Smooth muscle cell (in vitro differentiated cells): ENCODE results near the gene CRAMP1. TPM values are rescaled to one million over a fixed set of nuclear protein-coding genes. Genes with fewer than 3 reads are reported as not detected.

Source experiments
- DNase-seq: peaks from one replicate; lab custom pipeline; 2025; ENCODE audit not compliant: unreplicated experiment; lab: John Stamatoyannopoulos, UW
- H2AFZ ChIP-seq: fragments of 200-600 bp; sonication (generic); 2 replicates; pipeline ENCODE4 v1.6.0; 2016; ENCODE audit warnings: antibody characterized with exemption, low read depth, mild to moderate bottlenecking
- H3F3A ChIP-seq: fragments of 200-600 bp; sonication (generic); 2 replicates; pipeline ENCODE4 v1.6.0; 2017; ENCODE audit warnings: antibody characterized with exemption, low read depth
- H3K27ac ChIP-seq: fragments of 200-600 bp; sonication (generic); 2 replicates; pipeline ENCODE4 v1.5.1; 2016; ENCODE audit warnings: low read depth, mild to moderate bottlenecking
- H3K27me3 ChIP-seq: fragments of 200-600 bp; sonication (generic); 2 replicates; pipeline ENCODE4 v1.6.1; 2016; ENCODE audit warnings: low read depth, mild to moderate bottlenecking
- H3K36me3 ChIP-seq: fragments of 200-600 bp; sonication (generic); 2 replicates; pipeline ENCODE4 v1.5.1; 2016; ENCODE audit warnings: low read depth
- H3K4me1 ChIP-seq: fragments of 200-600 bp; sonication (generic); 2 replicates; pipeline ENCODE4 v1.5.1; 2016; ENCODE audit warnings: low read depth
- H3K4me2 ChIP-seq: fragments of 200-600 bp; sonication (generic); 2 replicates; pipeline ENCODE4 v1.6.0; 2016; ENCODE audit warnings: mild to moderate bottlenecking
- H3K4me3 ChIP-seq: fragments of 200-600 bp; sonication (generic); 2 replicates; pipeline ENCODE4 v1.5.1; 2016; ENCODE audit warnings: mild to moderate bottlenecking
- H3K79me2 ChIP-seq: fragments of 200-600 bp; sonication (generic); 2 replicates; pipeline ENCODE4 v1.6.0; 2016; ENCODE audit warnings: low read depth, mild to moderate bottlenecking
- H3K9ac ChIP-seq: fragments of 200-600 bp; sonication (generic); 2 replicates; pipeline ENCODE4 v1.6.0; 2016; ENCODE audit warnings: low read depth
- H3K9me3 ChIP-seq: fragments of 200-600 bp; sonication (generic); replicated peaks from 2 replicates; pipeline ENCODE4 v1.5.1; 2016; ENCODE audit warnings: low read depth
- H4K20me1 ChIP-seq: fragments of 200-600 bp; sonication (generic); 2 replicates; pipeline ENCODE4 v1.6.0; 2016; ENCODE audit warnings: low read depth
- CTCF ChIP-seq: fragments of 200-600 bp; sonication (generic); IDR thresholded peaks from 2 replicates; pipeline ENCODE4 v1.5.1; 2017; ENCODE audit warnings: borderline replicate concordance, mild to moderate bottlenecking, antibody characterized with exemption; ENCODE audit not compliant: insufficient read depth, poor library complexity, severe bottlenecking
- WGBS: methylation state at CpG from one replicate; pipeline ENCODE4 v1.1.7; 2016; ENCODE audit warnings: low lambda C conversion rate; 5-methylcytosine and 5-hydroxymethylcytosine counted together
- polyA plus RNA-seq: library from polyadenylated mRNA; unstranded; fragments of >200 nt; fragmentation: Nextera tagmentation; extraction: Ambion mirVana; gene quantifications from 2 replicates; pipeline ENCODE4 v1.2.1, GENCODE V29; 2016
- total RNA-seq: library from RNA; depleted of rRNA; stranded (reverse); fragments of >200 nt; gene quantifications from 2 replicates; pipeline ENCODE4 v1.2.3, GENCODE V29; 2014

The CRAMP1 gene
- total and polyA plus RNA-seq, 2 experiments from 2014 or later: 7.9 to 16.5 TPM

GRCh38 chr16:1642753-1643152, 30.6 kb downstream of the CRAMP1 start:
- Histone ChIP-seq H3K9ac (no peak overlapping the region), H3K9me3 (no peaks in the 10 kb centered on the region), H4K20me1 (peaks cover 47% of the 10 kb centered on the region), H3F3A (peaks cover 11% of the 10 kb centered on the region), H3K79me2 (peaks cover 8% of the 10 kb centered on the region), H3K27me3 (no peaks in the 10 kb centered on the region), H3K4me2 (no peak overlapping the region), H2AFZ (no peak overlapping the region), H3K36me3 (no peaks in the 10 kb centered on the region), H3K4me1 (peaks cover 4% of the 10 kb centered on the region), H3K4me3 (no peak overlapping the region), H3K27ac (no peak overlapping the region)
- DNase-seq: no peak
- WGBS: 99% methylated on average over 11 of the region's 11 CpGs
- no peak for TF ChIP-seq CTCF

DNA sequence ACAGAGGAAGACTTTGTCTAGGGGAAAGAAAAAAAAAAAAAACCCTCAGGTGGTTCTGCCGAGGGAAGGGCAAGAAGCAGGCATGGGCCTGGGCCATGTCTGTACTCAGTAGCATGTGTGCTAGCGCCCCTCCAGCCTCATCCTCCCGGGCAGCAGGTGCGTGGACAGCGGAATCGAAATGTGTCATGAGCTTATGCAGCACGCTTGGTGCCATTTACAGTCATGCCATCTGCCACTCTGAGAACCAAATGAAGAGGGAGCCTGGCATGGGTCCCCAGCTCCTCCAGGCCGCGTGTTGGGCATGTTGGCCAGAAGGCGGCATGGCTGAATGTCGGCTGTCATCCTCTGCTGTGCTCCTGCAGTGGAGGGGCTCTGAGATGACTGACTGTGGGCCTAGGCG, 31.4 kb downstream of the CRAMP1 start:
- Histone ChIP-seq H3K9me3 (no peaks in the 10 kb centered on the region), H3K36me3 (no peaks in the 10 kb centered on the region)

DNA sequence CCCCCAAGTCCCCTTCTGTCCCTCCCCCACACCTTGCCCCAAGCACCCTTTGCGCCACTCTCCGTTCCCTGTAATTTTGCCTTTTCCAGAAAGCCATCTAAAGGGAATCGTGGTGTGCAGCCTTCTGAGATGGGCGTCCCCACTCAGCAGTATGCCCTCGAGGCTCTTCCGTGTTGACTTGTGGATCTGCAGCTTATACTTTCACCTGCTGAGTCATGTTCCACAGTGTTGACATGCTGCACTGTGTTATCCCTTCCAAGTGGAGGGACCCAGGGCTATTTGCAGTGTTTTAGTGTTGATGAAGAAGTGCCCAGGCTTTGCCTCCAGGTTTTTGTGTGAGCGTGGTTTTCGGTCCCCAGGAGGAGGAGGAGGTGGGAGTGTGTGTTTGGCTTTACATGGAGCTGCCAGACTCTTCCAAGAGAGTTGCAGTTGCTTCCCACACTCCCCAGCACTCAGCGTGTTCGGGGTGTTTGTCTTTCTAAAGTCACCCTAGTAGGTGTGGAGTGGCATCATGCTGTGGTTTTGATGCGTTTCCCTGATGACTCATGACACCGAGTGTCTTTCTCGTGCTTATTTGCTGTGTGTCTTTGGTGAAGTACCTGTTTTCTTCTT, 33.9 kb downstream of the CRAMP1 start:
- DNase-seq: no peak
- 58% methylated on average over 13 of the region's 13 CpGs for WGBS
- no peak overlapping the region for H3K9ac ChIP-seq

More for the DNA sequence above, 31.4 kb downstream of the CRAMP1 start:
- H3K27me3 ChIP-seq: no peaks in the 10 kb centered on the region
- no peak overlapping the region for H3K27ac ChIP-seq
- DNase-seq: no peak
- peaks cover 8% of the 10 kb centered on the region for H3K79me2 ChIP-seq
- no peak overlapping the region for H3K4me2 ChIP-seq
- H3K4me1 ChIP-seq: peaks cover 4% of the 10 kb centered on the region
- WGBS: 93% methylated on average over 12 of the region's 12 CpGs
- H2AFZ ChIP-seq: no peak overlapping the region
- peaks cover 11% of the 10 kb centered on the region for H3F3A ChIP-seq
- H4K20me1 ChIP-seq: peaks cover 47% of the 10 kb centered on the region
- no peak overlapping the region for H3K4me3 ChIP-seq
- no peak for TF ChIP-seq CTCF
- H3K9ac ChIP-seq: no peak overlapping the region

More for the DNA sequence above, 33.9 kb downstream of the CRAMP1 start:
- no peaks in the 10 kb centered on the region for H3K9me3 ChIP-seq
- H3K27me3 ChIP-seq: no peaks in the 10 kb centered on the region
- H2AFZ ChIP-seq: no peak overlapping the region
- peaks cover 11% of the 10 kb centered on the region for H3F3A ChIP-seq
- H3K27ac ChIP-seq: peak overlapping the region; percentile 64
- peaks cover 69% of the 10 kb centered on the region for H4K20me1 ChIP-seq
- no peak overlapping the region for H3K4me3 ChIP-seq
- no peak overlapping the region for H3K4me2 ChIP-seq
- no peak for TF ChIP-seq CTCF
- no peaks in the 10 kb centered on the region for H3K36me3 ChIP-seq
- peaks cover 4% of the 10 kb centered on the region for H3K4me1 ChIP-seq
- H3K79me2 ChIP-seq: peaks cover 23% of the 10 kb centered on the region
